Dedifferentiated amniotic fluid mesenchymal stem cell (primary cell): ENCODE measurements around the gene XAGE5.
"Not testable (repeated sequence)": the region's sequence is repeated elsewhere in the genome, so short reads cannot be mapped to it uniquely, and the experiment has no call there.

Experiments used
- DNase-seq: peaks from one replicate; pipeline ENCODE4 v3.0.0-alpha.2; 2016; ENCODE audit errors: extremely low spot score

Gene XAGE5, protein sequence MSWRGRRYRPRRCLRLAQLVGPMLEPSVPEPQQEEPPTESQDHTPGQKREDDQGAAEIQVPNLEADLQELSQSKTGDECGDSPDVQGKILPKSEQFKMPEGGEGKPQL

DNA sequence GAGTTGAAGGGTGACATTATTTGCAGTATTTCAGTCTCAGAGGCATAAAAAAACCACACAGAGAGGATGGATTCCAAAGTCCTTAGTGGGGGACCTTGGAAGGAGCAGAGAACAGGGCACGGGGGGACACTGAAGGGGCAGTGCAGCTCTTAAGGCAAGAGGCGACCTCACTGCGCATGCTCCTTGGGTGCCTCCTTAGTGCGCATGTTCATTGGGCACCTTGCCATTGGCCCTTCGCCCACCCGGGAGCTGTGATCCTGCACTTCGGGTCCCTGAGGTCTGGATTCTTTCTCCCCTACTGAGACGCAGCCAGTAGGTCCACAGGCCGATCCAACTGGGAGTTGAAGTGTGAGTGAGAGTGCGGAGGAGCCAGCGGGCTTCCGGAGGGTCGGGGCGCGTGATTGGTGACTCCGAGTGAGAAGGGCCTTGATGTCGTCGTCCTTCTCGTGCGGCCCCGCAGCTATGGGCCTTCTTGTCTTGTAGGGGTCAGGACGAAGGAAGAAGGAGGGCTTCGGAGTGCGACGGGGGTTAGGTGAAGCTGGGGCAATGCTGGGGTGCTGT is at the start of gene XAGE5:
Gene XAGE5, plus strand, starts transcription at position 223 of the 561 bp plus-strand sequence. CDS start 1,280 bp downstream, outside the sequence.
- DNase-seq: no peak

DNA sequence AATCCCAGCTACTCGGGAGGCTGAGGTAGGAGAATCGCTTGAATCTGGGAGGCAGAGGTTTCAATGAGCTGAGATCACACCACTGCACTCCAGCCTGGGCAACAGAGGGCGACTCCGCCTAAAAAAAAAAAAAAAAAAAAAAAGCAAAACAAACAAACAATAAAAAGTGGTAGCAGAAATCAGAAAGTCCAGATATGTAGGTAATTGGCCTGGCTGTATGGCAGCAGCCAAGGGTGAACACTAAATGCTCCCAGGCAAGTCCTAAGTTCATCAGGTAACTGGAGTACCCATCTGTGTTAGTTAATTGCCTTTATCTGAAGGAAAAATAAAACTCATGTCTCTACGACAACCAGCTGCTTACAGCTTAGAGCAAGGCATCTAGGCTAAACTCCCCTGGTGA is 45.1 kb upstream of the XAGE5 start:
- DNase-seq: not testable (repeated sequence)

DNA sequence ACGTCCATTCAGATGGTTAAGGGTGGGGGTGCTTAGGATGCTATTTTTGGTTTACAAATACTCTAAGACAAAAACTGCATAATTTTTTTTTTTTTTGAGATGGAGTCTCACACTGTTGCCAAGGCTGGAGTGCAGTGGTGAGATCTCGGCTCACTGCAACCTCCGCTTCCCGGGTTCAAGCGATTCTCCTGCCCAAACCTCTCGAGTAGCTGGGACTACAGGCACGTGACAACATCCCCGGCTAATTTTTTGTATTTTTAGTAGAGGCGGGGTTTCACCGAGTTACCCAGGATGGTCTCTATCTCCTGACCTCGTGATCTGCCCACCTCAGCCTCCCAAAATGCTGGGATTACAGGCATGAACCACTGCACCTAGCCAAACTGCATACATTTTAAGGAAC is 37.6 kb upstream of the XAGE5 start:
- DNase-seq: not testable (repeated sequence)

DNA sequence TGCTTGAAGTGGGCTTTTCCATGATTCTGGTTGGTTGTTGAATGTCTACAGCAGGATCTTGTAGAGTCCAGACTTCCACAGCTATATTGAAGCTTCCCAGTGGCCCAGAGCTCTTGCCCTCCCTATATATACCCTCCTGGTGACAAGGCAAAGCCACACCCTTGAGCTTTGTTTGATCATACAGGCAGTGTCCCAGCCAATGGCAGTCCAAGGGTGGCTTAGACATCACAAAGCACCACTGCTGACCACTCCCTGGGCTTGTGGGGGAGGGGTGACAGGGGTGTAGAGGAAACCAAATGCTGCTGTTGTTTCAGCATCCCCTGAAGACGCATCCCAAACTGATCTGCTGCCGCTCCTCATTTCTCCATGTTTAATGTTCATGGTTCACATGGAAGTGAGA is 13.8 kb upstream of the XAGE5 start, which contains the start of gene SPANXN5:
Gene SPANXN5, minus strand, starts transcription at position 101 of the 400 bp plus-strand sequence. Its CDS starts 79 bp downstream, at position 22.
- DNase-seq: not testable (repeated sequence)

DNA sequence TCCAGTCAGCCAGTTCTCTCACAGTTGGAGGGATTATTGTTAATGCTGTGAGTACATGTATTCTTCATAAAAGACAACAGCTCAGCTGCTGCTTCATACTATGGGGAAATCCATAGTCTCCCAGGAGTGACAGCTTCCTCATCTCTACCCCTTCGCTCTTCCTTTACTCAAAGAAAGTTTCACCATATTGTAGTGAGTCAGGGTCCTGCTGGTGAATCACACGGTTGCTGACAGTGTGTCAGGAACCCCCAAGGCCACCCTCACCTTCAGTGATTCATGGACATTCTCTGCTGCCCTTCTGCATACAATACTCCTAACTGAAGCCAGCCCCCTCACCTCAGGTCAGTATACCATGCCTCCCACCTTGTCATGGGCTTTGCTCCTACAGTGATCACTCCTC is 6.2 kb upstream of the XAGE5 start:
- not testable (repeated sequence) for DNase-seq

DNA sequence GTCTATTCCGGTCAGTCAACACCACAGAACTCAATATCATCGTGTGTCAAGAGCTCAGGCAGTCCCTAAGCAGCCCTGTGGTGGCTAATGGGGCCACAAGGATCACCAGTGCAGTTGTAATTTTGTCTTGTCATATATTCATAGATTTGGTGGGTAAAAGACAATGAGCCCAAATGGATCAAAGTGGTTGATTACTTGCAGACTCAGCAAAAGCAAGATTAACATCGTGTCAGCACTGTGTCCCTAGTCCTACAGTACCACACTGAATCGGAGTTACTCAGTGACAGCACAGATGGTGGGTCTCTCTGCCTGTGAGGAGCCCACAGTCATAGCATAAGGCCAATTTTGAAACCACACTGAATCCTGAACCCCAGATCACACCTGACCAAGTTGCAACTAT is 8.7 kb downstream of the XAGE5 start:
- no peak for DNase-seq

DNA sequence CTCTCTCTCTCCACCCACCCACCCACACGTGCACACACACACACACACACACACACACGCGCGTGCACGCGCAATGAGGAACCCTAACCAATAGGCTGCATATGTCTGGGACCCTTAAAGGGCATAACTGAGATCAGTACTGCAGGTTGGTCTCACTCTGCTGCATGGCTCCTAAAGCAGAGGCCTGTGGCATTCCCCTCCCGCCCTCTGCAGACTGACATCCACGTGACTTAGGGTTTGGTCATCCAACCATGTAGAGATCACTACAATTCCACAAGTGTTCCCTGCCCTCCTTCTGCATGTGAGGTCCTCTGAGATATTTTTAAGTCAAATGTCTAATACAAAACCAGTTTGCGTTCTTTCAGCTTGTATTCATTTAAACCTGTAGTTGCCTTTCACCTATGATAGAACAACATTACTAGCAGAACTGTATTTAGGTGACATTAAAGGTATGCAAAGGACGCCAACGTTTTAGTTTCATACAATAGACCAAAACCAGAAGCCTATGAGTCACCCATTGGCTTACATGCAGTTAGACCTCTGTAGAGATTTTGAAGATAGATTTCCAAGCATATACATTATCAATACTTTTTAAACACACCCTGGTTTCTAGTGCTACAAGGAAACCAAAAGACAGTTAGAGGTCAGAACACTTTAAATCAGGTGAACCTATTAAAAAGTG is 10.1 kb downstream of the XAGE5 start:
- DNase-seq: peak; percentile 11

DNA sequence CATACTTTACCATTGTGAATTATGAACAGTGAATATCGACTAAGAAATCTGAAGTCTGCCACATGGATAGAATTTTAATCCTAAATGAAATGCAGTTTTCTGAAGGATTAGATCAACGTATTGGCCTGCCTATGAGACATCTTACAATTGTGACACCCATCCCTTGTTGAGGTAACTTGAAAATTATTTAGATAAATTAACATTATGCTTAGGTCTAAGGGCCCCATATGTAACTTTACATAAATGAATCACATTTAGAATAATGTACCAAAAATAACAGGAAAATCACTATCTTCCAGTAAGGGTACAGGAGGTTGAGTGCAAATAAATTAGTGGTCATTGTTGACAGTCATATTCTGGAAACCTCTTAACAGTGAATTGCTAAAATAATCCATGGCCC is 13.5 kb downstream of the XAGE5 start:
- DNase-seq: no peak

DNA sequence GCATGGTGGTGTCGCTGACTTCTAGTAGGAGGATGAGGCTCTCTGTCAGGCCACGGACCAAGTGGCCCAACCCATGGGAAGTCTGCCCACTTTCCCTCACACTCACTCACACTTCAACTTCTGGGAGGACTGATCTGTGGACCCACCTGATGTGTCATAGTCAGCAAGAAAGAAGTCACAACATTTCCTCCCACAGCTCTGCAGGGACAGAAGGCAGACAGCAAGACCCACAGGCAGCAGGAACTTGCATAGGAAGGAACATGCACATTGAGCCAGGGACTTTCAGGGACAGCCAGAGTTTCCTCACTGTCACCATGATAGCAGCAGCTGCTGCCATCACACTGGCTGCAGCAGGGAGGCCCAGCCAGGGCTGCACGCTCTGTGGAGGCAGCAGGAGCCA is 19.5 kb downstream of the XAGE5 start:
- no peak for DNase-seq

DNA sequence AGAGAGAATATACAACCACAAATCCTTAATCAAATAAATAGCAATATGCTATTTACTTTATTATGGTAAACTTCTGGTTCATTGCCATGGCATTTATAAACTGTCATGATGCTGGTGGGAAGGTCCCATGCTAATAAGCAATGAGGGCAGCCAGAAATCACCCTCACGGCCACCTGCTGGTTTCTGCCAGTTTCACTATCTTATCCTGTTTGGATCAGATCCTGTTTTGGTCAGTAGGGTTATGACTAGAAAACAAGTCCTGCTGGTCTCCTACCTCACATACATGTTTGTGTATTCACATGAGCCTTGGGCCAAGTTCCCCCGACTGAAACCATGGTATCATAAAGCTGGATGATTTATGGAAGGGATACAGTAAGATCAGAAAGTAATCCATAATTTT is 28.1 kb downstream of the XAGE5 start:
- DNase-seq: no peak

DNA sequence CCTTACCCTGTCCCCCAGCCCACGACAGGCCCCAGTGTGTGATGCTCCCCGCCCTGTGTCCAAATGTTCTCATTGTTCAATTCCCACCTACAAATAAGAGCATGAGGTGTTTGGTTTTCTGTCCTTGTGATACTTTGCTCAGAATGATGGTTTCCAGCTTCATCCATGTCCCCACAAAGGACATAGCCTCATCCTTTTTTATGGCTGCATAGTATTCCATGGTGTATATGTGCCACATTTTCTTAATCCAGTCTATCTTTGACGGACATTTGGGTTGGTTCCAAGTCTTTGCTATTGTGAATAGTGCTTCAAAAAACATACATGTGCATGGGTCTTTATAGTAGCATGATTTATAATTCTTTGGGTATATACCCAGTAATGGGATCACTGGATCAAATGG is 32.5 kb downstream of the XAGE5 start:
- not testable (repeated sequence) for DNase-seq

DNA sequence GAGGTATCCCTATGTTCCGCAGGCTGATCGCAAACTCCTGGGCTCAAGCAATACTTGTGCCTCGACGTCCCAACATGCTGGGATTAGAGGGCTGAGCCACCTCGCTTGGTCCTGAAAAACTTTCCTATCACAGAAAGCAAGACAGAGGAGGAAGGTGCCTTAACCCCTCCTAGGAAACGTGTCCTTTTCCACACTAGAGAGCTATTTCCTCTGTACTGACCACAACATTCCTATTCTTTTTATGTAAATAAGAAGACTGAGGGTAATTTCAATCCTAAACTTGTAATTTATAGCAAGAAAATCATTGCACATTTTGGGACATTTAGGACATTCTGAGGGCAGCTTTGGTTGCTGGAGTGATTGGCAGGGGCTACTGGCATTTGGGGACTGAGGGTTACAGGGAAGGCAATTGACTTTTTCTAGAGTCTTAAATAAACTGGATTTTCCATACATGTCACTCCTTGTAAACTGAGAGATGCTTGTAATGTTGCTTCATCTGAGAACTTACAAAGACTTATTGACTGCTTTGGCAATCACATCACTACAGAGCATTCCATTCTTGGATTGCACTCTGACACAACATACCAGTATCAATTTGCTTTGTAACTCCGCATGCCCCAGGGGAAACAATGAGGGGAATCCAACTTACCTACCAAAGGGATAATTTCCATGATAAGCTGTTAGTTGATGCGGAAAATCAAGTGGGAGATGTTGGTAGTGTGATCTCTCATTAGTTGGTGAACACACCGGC is 41.2 kb downstream of the XAGE5 start:
- DNase-seq: no peak

DNA sequence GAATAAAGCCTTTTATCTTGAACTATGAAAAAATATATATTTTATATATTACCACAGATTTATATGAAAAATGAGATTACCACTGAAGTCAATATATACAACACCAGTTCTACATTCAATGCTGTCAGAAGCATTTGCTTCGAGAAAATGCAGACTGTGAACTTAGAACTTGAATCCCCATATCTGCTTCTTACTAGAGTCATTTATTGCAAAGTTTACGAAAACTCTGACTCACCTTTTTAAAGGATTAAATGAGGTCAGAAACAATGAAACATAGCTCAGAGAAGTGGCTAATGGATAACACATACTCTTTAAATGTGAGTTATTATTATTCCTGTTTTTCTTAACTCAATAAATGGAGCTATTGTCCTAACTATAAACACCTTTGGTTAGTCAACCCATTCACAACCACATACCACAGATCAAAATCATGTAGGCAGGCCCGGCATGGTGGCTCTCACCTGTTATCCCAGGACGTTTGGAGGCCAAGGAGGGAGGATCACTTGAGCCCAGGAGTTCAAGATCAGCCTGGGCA is 46.0 kb downstream of the XAGE5 start:
- not testable (repeated sequence) for DNase-seq

DNA sequence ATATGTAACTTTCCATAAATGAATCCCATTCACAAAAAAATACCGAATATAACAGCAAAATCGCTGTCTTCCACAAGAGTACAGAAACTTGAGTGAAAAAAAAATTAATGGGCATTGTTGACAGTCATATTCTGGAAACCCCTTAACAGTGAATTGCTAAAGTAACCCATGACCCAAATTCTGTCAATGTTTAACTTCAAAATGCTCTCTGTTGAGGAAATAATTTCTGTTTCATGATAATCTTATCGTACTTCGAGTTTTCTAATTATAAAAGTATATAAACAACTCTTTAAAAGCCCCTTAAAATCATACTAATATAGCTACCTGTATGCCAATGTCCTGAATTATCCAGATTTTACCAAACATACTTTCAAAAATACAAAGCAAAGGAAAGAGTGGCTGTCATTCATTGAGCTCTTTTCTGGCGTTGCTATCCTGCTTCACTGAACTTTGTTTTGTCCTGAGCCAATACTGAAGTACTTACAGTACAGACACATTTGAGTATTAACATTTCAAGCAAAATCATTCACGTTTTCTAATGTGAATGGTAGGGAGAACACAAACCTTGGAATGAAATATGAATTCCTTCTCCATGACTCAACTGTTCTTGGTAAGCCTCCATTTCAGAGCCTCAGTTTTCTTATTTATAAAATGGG is 54.4 kb downstream of the XAGE5 start:
- DNase-seq: no peak
